Pulmonary artery endothelial cell (primary cell): Measurements from ENCODE around the gene MMEL1. TPM values are rescaled to one million over a fixed set of nuclear protein-coding genes. Genes with fewer than 3 reads are reported as not detected.

ENCODE experiments used
- DNase-seq: peaks from one replicate; pipeline ENCODE4 v3.0.0-alpha.2; 2011; ENCODE audit warnings: low read depth, low spot score
- total RNA-seq: library from RNA; depleted of rRNA; stranded (reverse); fragments of >200 nt; gene quantifications from 2 replicates; pipeline ENCODE4 v1.2.3, GENCODE V29; 2014

The MMEL1 gene
- total RNA-seq, 1 donor from 2014 or later: 3.7 TPM

- no peak for DNase-seq
Measured at GRCh38 chr1:2544875-2545640, 87.8 kb downstream of the MMEL1 start.

GRCh38 chr1:2544093-2544874 lies 88.5 kb downstream of the MMEL1 start:
- DNase-seq: no peak

- DNase-seq: no peak
Measured at GRCh38 chr1:2543543-2544092, 89.2 kb downstream of the MMEL1 start.

GRCh38 chr1:2542246-2542915 lies 90.4 kb downstream of the MMEL1 start:
- no peak for DNase-seq

- DNase-seq: no peak
Measured at GRCh38 chr1:2541619-2542245, 91.1 kb downstream of the MMEL1 start.

- no peak for DNase-seq
Measured at GRCh38 chr1:2540816-2541492, 91.9 kb downstream of the MMEL1 start.

Other genes with a start within 250 kb of the MMEL1 start
- gene MORN1, start 241.5 kb downstream of the MMEL1 start, total RNA-seq: 4.1 and 4.3 TPM in 2 replicates
- gene RER1, start 241.2 kb downstream of the MMEL1 start, total RNA-seq: 88.8 and 97.9 TPM in 2 replicates
- 33.7 and 41.0 TPM in 2 replicates for gene PEX10, start 220.5 kb downstream of the MMEL1 start, total RNA-seq
- gene PLCH2, start 156.7 kb downstream of the MMEL1 start, total RNA-seq: 0.04 and 0.13 TPM in 2 replicates
- 22.4 and 28.4 TPM in 2 replicates for gene PANK4, start 106.4 kb downstream of the MMEL1 start, total RNA-seq
- not detected in 2 replicates for gene HES5, start 102.8 kb downstream of the MMEL1 start, total RNA-seq
- 25.5 and 41.0 TPM in 2 replicates for gene TNFRSF14, start 76.6 kb downstream of the MMEL1 start, total RNA-seq
- gene PRXL2B, start 46.2 kb downstream of the MMEL1 start, total RNA-seq: 29.9 and 36.0 TPM in 2 replicates
- 0.07 TPM in 2 replicates for gene TTC34, start 168.7 kb upstream of the MMEL1 start, total RNA-seq